GM18519 (cell line): ENCODE data around the gene MYH7.
"Not testable (repeated sequence)": the region's sequence is repeated elsewhere in the genome, so short reads cannot be mapped to it uniquely, and the experiment has no call there.

Source experiments
- ATAC-seq: cut with Tn5 transposase; IDR thresholded peaks from one replicate; pipeline ENCODE4 v1.9.1; 2021; ENCODE audit warnings: mild to moderate bottlenecking, moderate library complexity; ENCODE audit not compliant: unreplicated experiment, low FRiP score

The MYH7 gene

DNA sequence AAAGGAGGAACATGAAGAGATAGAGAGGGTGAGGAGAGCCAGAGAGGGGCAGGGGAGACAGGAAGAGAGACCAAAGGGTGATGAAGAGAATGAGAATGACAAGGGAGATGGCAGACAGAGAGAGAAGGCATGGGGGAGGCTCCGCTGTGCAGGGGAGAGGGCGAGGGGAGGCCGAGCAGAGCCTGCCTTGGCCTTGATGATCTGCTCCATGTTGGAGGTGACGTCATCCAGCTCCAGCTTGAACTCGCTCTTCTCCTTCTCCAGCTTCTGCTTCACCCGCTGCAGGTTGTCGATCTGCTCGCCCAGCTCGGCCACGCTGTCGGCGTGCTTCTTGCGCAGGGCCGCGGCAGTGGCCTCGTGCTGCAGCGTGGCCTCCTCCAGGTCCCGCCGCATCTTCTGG, 45.6 kb downstream of the MYH7 start:
- ATAC-seq, result not testable (repeated sequence)

DNA sequence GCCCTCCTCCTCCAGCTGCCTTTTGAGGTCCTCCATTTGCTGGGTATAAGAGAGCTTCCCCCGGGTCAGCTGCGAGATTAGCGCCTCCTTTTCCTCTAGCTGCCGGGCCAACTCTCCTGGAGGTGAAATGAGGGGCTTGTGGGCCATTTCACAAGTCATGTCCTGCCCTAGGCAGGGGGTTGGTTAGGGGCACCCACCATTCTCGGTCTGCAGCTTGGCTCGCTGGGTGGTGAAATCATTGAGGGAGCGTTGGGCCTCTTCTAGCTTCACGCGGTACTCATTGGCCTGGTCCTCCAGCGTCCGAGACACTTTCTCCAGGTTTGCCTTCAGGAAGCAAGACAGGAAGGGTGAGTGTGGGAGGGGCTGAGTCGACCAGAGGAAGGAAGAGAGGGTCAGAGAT, 46.1 kb downstream of the MYH7 start:
- ATAC-seq, result no peak

DNA sequence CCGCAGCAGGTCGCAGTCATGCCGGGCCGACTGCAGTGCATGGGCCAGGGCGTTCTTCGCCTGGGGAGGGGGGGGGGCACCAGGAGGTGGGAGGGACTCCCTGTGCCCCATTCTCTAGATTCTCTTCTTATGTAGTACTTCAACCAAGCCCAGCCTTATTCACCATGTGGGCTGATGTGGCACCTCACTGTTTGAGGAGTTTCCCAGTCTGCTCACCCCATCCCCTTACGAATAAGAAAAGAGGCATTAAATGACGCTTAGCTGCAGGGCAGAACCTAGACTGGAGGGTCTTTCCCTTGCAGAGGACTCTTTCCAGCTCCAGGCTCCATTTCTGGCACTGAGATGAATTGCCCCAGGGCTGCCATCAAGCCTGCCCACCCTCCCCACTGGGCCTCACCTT, 46.5 kb downstream of the MYH7 start:
- no peak for ATAC-seq

DNA sequence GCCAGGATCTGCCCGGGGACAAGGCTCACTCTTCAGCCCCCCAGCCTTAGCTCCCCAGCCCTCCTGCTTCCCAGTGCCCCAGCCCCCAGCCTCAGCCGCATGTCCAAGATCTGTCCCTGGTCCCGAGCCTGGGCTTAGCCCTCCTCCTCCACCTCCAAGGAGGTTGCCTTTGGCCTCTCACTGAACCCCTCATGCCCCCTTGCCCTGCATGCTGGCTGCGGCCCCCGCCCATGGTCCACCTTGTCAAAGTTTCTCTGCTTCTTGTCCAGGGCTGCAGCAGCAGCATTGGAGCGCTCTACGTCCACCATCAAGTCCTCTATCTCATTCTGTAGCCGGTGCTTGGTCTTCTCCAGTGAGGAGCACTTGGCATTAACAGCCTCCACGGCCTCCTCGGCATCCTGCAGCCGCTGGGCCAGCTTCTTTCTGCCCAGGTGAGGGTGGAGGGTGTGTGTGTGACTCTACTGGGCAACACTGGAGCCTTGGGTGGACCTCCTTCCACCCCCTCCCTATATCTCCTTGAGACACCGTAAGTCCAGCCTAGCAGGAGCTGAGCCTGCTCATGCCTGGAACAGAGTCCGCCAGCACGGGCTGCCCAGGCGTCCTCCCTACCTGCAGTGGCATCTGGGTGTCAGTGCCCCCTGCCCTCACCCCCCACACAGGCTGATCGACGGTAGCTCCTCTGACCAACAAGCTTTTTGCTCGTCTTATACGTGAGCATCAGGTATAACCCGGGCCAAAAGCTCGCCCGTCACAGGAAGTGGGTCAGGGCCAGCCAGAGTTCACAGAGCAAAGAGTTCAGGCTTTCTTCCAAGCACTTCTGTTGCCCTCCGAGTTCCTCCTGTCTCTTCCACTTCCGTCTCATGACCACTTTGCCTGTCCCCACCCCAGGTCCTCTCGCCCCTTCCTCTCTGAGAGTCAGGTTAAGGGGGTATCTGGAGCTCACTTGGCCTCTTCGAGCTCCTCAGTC, 47.3 kb downstream of the MYH7 start:
- ATAC-seq, result no peak

DNA sequence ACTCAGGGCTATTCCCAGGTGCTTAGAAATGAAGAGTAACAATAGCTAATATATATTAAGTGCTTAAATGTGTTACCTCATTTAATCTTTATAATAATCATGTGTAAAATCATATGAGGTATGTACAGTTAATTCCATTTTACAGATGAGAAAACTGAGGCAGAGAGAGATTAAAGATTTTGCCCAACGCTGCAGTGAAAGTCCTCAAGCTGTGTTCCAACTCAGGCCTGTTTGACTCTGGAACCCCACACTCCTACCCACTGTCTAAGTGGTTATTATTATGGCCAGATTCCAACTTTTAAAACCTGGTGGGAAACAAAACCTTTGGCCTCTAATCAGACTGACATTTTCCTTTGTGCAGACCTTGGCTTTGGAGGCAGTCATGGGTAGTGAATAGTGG, 48.5 kb downstream of the MYH7 start:
- ATAC-seq, result no peak

DNA sequence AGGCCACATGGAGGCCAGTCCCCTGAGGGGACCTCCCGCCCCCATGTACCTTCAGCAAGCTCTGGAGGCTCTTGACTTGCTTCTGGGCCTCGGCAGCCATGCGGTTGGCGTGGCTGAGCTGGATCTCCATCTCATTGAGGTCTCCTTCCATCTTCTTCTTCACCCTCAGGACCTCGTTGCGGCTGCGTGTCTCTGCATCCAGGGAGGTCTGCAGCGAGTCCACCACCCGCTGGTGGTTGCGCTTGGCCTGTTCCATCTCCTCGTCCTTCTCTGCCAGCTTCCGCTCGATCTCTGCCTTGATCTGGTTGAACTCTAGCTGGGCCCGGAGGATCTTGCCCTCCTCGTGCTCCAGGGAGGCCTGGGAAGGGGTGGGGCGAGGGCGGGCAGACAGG, 49.2 kb downstream of the MYH7 start:
- not testable (repeated sequence) for ATAC-seq

DNA sequence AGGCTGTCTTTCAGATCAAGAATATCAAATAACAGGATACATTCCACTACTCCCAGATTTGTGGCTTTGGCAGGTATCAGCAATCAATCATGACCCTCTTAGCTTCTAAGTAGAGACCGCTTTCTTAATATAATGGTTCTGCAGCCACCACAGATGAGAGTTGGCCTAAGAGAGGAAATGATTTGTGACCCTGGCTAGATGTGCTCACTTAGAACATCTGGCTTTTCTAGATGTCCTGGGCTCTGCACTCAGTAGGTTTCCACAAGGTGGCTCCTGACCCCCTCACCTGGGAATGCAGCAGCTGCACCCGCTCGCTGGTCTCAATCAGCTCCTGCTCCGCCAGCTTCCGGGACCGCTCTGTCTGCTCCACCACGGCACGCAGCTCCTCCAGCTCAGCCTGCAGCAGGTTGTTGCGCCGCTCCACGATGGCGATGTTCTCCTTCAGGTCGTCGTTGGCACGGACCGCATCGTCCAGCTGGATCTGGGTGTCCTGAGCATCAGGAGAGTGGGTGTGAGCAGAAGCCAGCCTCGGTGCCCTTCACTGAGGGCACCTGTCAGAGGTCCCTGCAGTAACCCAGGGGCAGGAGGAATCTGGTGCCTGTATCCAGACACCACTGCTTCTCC, 49.7 kb downstream of the MYH7 start:
- no peak for ATAC-seq

DNA sequence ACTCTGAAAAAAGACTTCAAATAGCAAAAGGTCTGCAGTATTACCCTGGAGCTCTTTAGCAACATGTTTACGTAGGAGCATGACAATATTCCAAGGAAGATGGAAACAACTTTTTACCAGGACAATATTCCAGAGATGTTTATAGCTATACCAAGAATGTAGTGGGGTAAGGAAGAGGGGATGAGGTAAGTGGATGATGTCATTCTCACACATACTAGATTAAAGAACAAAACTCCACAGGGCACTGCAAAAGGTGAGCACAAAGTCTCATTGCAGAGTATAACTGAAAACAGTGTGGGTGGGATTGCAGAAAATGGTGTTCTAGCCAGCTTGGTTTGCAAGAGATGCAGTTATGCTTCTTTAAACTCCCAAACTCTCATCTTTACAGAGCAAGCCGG, 50.2 kb downstream of the MYH7 start:
- ATAC-seq, result no peak

DNA sequence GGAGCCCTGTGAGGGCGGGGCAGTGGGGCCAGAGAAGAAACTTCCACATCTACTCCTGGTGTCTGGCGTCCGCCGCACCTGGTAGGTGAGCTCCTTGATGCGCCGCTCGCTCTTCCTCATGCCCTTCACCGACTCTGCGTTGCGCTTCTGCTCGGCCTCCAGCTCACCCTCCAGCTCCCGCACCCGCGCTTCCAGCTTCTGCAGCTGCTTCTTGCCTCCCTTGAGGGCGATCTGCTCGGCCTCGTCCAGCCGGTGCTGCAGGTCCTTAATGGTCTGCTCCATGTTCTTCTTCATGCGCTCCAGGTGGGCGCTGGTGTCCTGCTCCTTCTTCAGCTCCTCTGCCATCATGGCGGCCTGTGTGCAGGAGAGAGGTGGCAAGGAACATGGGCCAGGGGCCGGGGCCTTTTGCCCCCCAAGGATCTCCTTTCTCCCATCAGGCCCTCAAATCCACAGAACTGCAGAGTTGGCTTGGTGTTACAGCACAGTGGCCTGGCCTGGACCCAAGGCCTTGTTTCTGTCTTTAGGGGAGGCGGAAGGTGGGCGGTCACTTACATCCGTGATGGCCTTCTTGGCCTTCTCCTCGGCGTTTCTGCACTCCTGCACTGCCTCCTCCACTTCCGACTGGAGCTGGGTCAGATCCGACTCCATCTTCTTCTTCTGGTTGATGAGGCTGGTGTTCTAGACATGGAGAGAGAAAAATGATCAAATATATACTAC, 50.9 kb downstream of the MYH7 start:
- ATAC-seq, result no peak

DNA sequence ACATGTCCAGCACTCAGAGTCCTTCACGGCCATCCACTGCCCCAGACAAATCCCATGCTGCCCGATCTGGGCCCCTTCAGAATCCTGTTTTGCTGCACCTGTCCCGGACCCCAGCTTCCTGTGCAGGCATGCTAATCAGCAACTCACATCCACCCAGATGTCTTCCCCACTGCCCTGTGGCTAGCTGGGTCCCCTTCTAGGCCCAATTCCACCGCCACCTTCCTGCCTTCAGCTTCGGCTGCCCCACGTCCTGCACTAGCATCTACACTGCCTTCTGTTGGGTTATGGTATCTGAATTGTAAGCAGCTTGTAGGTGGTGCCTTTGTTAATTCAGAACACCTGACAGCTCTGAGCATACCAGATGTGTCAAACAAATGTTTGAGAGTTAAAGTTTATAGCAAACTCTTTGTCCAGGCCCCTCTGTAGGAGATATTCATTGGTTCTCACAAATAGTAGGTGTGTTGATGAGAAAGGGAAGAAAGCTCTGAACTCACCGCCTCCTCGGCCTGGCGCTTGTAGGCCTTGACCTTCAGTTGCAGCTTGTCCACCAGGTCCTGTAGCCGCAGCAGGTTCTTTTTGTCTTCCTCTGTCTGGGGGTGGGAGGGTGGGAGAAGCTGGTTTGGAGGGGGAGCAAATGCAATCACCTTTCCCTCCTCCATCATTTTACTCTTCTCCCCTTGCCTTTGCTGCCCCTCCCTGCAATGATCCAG, 52.6 kb downstream of the MYH7 start:
- ATAC-seq, result no peak

DNA sequence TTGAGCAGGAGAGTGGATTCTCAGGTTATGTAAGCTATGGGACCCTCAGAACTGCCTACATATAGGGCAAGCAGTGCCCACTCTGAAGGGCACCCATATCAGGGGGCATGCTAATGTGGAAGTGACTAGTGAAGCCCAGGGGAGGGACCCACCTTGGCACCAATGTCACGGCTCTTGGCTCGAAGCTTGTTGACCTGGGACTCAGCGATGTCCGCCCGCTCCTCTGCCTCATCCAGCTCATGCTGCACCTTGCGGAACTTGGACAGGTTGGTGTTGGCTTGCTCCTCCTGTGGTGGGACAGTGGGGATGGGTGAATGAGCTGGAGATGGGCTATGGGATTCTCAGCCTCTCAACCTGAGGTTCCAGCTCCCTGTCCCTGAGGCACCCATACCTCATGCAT, 53.2 kb downstream of the MYH7 start:
- ATAC-seq, result no peak

DNA sequence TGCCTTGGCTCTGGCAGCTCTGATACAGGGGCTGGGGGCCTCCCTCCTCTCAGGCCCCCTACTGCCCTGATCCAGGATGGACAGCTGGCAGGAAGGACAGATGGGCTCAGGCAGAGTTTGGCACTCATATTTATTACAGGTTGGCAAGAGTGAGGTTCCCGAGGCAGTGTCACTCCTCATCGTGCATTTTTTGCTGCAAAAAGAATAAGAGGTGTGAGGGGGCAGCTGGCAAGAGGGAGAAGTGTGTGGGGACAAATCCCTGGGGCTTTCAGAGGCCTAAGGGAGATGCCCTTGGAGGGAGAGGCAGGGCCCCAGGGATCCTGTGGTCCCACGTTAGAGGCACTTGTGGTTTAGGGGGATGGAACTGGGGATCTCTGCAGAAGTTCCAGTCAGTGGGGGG, 53.6 kb downstream of the MYH7 start:
- ATAC-seq, result no peak

DNA sequence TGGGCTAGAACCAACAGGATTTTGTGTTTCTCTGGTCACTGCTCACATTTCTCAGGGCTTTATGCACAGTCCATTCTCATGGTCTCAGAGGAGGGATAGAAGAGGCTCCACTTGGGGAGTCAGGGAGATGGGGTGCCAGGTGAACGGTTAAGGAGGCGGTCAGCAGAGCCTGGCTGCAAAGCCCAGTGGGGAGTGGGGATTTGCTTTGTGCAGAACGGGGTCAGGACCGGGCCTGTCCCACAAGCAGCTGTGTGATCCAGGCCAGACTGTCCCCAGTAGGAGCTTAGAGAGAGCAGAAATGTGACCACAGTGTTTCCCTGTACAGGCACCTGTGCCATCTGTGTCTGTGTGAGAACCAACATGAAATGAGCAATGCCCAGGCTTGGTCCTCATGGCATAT, 54.5 kb downstream of the MYH7 start:
- ATAC-seq, result no peak

DNA sequence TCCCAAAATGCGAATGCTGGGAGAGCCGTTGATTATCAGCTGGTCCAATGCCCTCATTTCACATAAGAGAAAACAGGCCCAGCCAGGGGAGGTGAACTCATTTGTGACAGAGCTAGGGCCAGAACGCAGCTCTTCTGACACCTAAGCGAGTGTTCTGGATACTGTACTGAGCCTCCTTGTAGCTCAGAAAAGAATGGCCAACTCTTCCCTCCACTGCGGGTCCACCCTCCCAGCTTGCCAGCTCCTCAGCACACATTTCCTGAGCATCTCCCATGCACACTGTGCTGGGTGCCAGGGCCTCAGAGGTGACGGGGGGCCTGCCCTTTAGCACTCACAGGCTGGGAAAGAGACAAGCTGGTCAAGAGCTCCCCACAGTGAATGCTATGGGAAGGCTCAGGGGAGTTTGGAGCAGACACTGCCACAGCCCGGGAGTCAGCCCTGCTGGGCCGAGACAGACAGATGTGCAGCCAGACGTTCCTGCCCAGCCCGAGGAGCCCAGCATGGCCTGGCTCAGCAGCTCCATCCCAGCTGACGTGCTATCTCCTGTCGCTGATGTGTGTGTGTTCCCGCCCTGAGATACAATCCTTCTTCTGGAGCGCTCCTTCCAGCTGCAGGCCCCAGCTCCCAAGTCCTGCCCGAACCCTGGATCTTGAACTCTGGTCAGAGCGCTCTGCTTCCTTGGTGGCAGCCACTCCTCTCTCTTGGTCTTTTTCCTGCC, 55.1 kb downstream of the MYH7 start:
- ATAC-seq, result no peak

DNA sequence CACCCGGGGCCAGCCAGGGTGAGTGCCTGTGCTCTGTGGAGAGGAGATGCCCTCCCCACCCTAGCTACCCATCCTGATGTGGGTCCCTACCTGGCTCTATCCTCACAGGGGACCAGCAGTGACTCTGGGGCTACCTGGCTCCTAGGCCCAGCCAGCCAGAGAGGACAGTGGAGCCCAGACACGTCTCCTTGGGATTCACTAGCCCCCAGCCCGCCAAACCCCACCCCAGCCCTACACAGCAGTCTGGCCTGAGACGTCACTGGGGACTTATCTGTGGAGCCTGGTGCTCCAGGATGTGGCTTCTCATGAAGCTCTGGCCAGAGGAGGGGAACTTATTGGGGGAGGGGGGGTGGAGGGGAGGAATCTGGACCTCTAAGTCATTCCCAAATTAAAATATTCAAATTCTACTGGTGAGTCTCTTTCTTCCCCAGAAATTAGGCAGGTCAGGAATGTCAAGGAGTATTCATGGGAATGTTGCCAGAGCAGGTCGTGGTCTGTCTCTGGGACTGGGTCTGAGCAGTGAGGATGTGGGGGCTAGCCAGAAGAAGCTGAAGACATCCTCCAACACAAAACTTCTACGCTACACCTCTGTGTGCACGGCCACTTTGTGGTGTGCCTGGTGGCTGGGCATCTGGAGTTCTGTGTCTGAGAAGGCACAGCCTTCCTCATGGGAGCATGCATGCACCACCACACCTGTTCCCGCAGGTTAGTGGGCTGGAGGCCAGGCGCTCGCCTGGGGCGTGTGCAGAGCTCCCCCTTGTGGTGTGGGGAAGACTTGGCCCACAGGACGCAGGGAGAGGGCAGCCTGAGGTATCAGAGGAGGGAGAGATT, 55.9 kb downstream of the MYH7 start:
- no peak for ATAC-seq

DNA sequence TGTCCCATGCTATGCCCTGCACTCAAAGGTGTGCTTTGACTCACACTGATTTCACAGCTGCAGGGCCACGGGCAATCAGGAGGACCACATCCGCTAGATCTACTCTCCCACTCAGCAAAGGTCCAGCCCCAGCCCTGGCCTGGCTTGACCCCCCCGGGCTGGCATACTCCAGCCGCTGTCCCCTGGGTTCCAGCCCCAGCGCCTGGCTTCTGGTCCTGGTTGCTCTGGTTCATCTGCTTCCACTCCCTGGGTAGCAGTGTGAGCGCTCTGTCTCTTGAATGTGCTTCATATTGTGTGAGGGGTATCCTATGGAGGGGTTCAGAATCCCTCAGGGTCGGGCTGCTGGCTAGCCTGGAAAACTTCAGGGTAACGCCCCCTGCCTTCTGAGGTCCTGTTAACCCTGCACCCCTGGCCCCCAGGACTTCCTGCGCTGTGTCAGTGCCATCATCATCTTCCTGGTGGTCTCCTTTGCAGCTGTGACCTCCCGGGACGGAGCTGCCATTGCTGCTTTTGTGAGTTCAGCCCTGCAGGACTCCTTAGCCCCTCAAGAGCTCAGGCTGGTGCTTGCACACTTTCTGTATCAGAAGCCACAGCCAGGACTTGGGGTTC, 56.7 kb downstream of the MYH7 start:
- no peak for ATAC-seq

DNA sequence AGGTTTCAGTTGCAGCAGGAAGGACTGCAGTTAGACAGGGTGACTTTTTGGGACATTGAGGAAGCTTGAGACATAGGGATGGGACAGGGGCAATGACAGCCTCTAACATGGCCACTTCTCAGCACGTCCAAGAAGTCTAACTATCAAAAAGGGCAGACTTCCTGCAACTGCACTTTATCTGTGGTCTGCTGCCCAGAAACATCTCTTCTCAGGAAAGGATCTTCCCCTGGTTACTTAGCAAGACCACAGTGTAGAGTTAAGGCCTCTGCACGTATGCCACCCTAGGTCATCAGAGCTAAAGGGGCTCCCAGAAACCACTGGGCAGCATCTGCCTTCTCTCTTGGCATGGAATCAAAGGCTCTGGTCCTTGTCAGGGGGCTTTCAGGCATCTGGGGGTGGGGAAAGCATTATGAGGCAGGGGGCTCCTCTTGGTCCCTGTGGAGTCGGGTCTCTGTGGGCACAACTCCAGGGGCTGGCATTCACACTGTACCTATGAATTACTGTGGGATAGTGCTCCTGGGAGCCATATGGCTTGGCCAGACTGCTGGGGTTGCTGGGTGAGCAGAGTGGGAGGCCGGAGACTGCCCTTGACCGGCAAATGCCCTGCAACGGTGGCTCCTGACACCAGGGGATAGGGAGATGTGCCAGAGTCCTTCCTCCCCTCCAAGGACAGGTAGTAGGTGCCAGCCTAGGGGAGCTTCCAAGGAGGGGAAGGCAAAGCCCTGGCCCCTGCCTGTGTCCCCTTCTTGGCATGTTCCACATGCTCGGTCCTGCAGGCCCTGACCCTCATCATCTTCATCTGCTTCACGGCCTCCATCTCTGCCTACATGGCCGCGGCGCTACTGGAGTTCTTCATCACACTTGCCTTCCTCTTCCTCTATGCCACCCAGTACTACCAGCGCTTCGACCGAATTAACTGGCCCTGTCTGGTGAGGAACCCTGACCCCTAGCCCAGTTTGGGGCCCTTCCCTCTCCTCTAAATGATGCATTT, 57.6 kb downstream of the MYH7 start:
- ATAC-seq, result no peak

DNA sequence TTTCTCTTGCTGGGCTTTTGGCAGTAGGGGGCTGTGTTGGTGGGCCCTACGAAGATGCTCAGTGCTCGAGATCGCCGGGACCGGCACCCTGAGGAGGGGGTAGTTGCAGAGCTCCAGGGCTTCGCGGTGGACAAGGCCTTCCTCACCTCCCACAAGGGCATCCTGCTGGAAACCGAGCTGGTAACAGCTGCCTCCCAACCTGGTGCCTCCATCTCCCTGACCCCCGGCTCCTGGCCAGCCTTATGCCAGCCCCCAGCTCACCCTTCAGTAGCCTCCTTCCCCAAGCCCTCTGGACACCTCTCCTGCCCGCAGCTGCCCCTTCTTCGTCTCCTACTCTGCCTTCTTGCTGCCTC, 58.3 kb downstream of the MYH7 start:
- ATAC-seq, result no peak
